WERI-Rb-1 (cell line): ENCODE data around the gene SPRED1.

Source experiments
- DNase-seq: peaks from one replicate; pipeline ENCODE4 v3.0.0-alpha.2; 2020
- H3K27ac ChIP-seq: fragments of 250-450 bp; sonication (Bioruptor Pico); 2 replicates; pipeline ENCODE4 v1.5.1; 2020; ENCODE audit warnings: mild to moderate bottlenecking, moderate library complexity
- H3K27me3 ChIP-seq: fragments of 250-450 bp; sonication (Bioruptor Pico); 2 replicates; pipeline ENCODE4 v1.5.1; 2021; ENCODE audit warnings: mild to moderate bottlenecking, low read depth, moderate library complexity; ENCODE audit not compliant: insufficient read depth, severe bottlenecking
- H3K36me3 ChIP-seq: fragments of 250-450 bp; sonication (Bioruptor Pico); 2 replicates; pipeline ENCODE4 v1.5.1; 2020; ENCODE audit warnings: mild to moderate bottlenecking, moderate library complexity
- H3K4me3 ChIP-seq: 2 replicates; pipeline ENCODE4 v1.5.1; 2011; ENCODE audit warnings: low read depth, mild to moderate bottlenecking, control low read depth, low read length
- H3K9me3 ChIP-seq: fragments of 250-450 bp; sonication (Bioruptor Pico); 2 replicates; pipeline ENCODE4 v1.5.1; 2021; ENCODE audit warnings: mild to moderate bottlenecking, moderate library complexity; ENCODE audit not compliant: severe bottlenecking
- CTCF ChIP-seq: IDR thresholded peaks from 2 replicates; pipeline ENCODE4 v1.5.1; 2011; ENCODE audit warnings: low read depth, mild to moderate bottlenecking, control low read depth, inconsistent platforms, low read length

Gene SPRED1

GRCh38 chr15:38344351-38344750 lies 91.7 kb downstream of the SPRED1 start:
- no peaks in the 10 kb centered on the region for H3K9me3 ChIP-seq
- no peak overlapping the region for H3K4me3 ChIP-seq
- TF ChIP-seq CTCF, result no peak
- H3K27me3 ChIP-seq, result no peaks in the 10 kb centered on the region
- no peak for DNase-seq
- no peaks in the 10 kb centered on the region for H3K36me3 ChIP-seq
- no peak overlapping the region for H3K27ac ChIP-seq

- TF ChIP-seq CTCF, result no peak
- no peaks in the 10 kb centered on the region for H3K36me3 ChIP-seq
- H3K4me3 ChIP-seq, result no peak overlapping the region
- DNase-seq, result no peak
- no peaks in the 10 kb centered on the region for H3K9me3 ChIP-seq
- no peaks in the 10 kb centered on the region for H3K27me3 ChIP-seq
- no peak overlapping the region for H3K27ac ChIP-seq
Measured at GRCh38 chr15:38349251-38349650, 96.6 kb downstream of the SPRED1 start.

- no peak for DNase-seq
- TF ChIP-seq CTCF, result no peak
- H3K4me3 ChIP-seq, result no peak overlapping the region
- no peak overlapping the region for H3K27ac ChIP-seq
- H3K36me3 ChIP-seq, result no peaks in the 10 kb centered on the region
- no peaks in the 10 kb centered on the region for H3K27me3 ChIP-seq
- H3K9me3 ChIP-seq, result no peaks in the 10 kb centered on the region
Measured at GRCh38 chr15:38351466-38351865, 98.8 kb downstream of the SPRED1 start.

GRCh38 chr15:38354315-38354929 lies 101.8 kb downstream of the SPRED1 start:
- no peaks in the 10 kb centered on the region for H3K36me3 ChIP-seq
- TF ChIP-seq CTCF, result peak; percentile 69
- H3K9me3 ChIP-seq, result no peaks in the 10 kb centered on the region
- no peaks in the 10 kb centered on the region for H3K27me3 ChIP-seq
- DNase-seq, result peak; percentile 58
- no peak overlapping the region for H3K27ac ChIP-seq
- no peak overlapping the region for H3K4me3 ChIP-seq

GRCh38 chr15:38362355-38362754 lies 109.7 kb downstream of the SPRED1 start:
- DNase-seq, result no peak
- Histone ChIP-seq H3K27me3 (peaks cover 12% of the 10 kb centered on the region), H3K9me3 (no peaks in the 10 kb centered on the region), H3K27ac (no peak overlapping the region), H3K36me3 (no peaks in the 10 kb centered on the region), H3K4me3 (no peak overlapping the region)
- no peak for TF ChIP-seq CTCF

GRCh38 chr15:38367476-38367875 lies 114.8 kb downstream of the SPRED1 start:
- peaks cover 20% of the 10 kb centered on the region for H3K27me3 ChIP-seq
- no peak overlapping the region for H3K27ac ChIP-seq
- H3K36me3 ChIP-seq, result no peaks in the 10 kb centered on the region
- DNase-seq, result no peak
- no peak for TF ChIP-seq CTCF
- H3K9me3 ChIP-seq, result no peaks in the 10 kb centered on the region
- no peak overlapping the region for H3K4me3 ChIP-seq
